Fibroblast of skin of right quadriceps (primary cell): ENCODE measurements around the gene UQCRH.

Experiments
- DNase-seq: peaks from one replicate; pipeline ENCODE4 v3.0.0-alpha.2; 2013

UQCRH gene

GRCh38 chr1:46303038-46303871, at the start of gene UQCRH, which contains the start of gene LRRC41:
TSS of gene UQCRH (plus strand) at chr1:46303698. CDS start at chr1:46303767, 69 bp downstream.
TSS of gene LRRC41 (minus strand) at chr1:46303616. CDS start at chr1:46303322, 294 bp downstream.
- peak; percentile 96 for DNase-seq

- no peak for DNase-seq
Observed at GRCh38 chr1:46254668-46255067, 48.8 kb upstream of the UQCRH start.

DNA sequence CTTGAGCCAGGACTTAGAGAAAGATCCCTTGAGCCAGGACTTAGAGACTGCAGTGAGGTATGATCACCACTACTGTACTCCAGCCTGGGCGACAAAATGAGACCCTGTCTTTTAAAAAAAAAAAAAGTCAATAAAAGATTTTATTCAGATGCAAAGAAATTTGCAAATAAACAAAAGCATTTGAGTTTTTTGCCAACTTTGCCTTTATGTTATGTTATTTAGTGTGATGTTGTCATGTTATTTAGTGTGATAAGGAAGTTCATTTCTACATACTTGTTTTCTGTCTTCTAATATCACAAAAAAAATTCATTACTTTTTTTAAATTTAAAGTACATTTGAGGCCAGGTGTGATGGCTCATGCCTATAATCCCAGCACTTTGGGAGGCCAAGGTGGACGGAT, 47.0 kb upstream of the UQCRH start:
- no peak for DNase-seq

- DNase-seq = no peak
Observed at GRCh38 chr1:46262508-46262907, 41.0 kb upstream of the UQCRH start.

- DNase-seq = no peak
Observed at GRCh38 chr1:46263146-46263545, 40.4 kb upstream of the UQCRH start.

DNA sequence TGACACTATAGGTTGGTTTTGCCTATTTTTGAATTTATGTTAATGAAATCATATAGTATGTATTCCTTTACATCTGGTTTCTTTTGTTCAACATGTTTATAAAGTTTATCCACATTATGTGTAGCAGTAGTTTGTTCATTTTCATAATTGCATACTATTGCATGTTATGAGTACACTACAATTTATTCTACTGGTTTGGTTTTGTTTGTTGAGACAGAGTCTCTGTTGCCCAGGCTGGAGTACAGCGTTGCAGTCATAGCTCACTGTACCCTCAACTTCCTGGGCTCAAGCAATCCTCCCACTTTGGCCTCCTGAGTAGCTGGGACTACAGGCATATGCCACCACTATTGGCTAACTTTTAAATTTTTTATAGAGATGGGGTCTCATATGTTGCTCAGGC, 34.9 kb upstream of the UQCRH start:
- DNase-seq = no peak

GRCh38 chr1:46274225-46275029, 29.1 kb upstream of the UQCRH start:
- no peak for DNase-seq

GRCh38 chr1:46275030-46275337, 28.5 kb upstream of the UQCRH start:
- no peak for DNase-seq

DNA sequence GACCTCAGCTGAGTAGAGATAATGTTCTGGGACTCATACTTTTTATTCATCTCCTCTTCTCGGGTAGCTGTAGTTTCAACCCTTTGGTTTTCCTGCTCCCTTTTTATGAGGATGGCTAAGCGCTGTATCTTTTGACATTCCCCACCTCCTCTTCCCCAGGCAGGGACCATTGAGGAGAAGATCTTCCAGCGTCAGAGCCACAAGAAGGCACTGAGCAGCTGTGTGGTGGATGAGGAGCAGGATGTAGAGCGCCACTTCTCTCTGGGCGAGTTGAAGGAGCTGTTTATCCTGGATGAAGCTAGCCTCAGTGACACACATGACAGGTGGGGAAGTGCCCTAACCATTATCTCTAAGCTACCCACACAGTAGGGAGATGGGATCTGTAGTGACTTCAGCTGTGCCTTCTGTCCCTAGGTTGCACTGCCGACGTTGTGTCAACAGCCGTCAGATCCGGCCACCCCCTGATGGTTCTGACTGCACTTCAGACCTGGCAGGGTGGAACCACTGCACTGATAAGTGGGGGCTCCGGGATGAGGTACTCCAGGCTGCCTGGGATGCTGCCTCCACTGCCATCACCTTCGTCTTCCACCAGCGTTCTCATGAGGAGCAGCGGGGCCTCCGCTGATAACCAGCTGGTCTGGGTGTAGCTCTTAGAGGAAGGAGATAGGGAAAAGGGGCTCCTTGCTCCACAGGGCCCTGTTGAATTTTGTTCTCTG, 25.7 kb upstream of the UQCRH start:
- DNase-seq = no peak

DNA sequence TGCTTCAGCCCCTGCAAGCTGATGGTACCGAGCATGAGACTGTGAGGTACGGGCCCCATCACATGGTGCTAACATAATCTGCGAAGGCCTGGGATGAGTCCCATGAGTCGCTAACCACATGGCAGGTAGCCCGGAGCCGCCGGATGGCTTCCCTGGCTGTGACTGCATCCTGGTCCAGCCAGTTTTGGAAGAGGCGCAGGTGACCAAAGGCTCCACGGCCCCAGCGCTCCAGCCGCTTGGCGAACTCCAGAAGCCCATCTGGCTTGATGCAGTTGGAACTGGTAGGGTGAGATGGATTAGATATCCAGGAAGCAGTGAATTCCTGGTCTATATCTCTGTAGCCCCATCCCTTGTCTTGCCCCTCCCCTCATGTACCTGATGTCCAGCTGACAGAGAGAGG, 24.7 kb upstream of the UQCRH start:
- DNase-seq = no peak

GRCh38 chr1:46280092-46280491, 23.4 kb upstream of the UQCRH start:
- no peak for DNase-seq

GRCh38 chr1:46281021-46281420, 22.5 kb upstream of the UQCRH start:
- DNase-seq = no peak

- no peak for DNase-seq
Observed at GRCh38 chr1:46284058-46284457, 19.4 kb upstream of the UQCRH start.

DNA sequence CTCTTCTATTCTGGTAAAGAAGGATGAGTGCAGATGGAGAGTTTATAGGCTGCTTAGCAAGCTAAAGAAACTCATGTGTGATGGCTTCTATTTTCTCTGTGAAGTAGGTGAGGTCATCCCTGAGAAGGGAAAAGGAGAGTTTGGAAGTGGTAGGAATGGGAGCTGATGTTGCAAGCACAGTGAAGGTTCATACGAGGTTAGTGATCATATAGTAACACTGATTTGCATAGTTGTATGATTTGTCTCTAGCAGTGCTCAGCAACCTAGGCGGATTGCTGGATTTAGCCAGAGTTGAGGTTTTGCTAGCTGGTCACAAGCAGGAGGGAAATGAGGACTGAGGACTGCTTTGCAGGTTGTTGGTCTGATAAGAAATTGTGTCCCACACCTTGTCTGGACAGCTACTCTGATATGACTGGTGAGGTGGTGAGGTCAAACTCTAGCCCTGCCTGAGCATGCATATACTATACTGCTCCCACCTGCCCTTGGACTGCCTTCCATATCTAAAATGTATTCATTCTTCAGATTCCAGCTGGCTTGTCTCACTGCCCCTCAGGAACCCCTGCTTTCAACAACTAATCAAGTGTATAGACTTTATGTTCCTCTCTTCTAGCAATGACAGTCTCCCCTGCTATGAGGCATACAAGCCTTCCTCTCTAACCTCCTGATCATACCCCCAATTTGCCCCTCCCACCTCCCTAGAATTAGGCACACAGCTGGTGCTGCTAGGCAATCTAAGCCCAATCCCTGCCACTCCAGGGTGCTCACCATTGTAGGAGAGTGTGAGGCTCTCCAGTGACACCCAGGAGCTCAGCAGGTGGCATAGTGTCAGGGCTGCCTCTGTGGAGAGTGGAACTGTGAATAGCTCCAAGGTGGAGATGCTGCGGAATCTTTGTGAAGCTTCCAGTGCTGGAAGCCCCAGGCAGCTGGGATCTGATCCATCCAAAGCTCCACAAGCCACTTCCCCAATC, 18.6 kb upstream of the UQCRH start:
- peak; percentile 44 for DNase-seq

- no peak for DNase-seq
Observed at GRCh38 chr1:46285730-46286477, 17.6 kb upstream of the UQCRH start.

GRCh38 chr1:46288485-46289133, 14.9 kb upstream of the UQCRH start:
- peak; percentile 73 for DNase-seq

DNA sequence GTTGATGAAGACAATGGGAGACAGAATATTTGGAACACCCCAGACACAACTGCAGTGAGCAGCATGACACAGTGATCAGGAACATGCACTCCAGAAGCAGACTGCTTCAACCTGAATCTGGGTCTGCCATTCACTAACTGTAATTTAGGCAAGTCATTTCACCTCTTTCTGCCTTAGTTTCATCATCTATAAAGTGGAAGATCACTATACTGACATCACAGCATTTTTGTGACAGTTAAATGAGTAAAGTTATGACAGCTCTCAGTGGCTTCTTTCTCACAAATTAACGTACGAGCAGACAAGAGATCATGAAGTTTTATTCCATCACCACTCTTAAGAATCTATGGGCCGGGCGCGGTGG, 14.4 kb upstream of the UQCRH start:
- no peak for DNase-seq

GRCh38 chr1:46289976-46290375, 13.5 kb upstream of the UQCRH start:
- DNase-seq = no peak

GRCh38 chr1:46295306-46295705, 8.2 kb upstream of the UQCRH start:
- DNase-seq = no peak

- DNase-seq = no peak
Observed at GRCh38 chr1:46298387-46298786, 5.1 kb upstream of the UQCRH start.
